H1 (cell line): ENCODE measurements around the gene RBM38. TPM values are rescaled to one million over a fixed set of nuclear protein-coding genes. Genes with fewer than 3 reads are reported as not detected.

ENCODE experiments used
- CTCF ChIA-PET: fragments of 300-600 bp; sonication (Branson Sonifier 250); formaldehyde crosslinking; loops from one replicate; lab custom pipeline; 2021; ENCODE audit not compliant: partially characterized antibody; lab: Charles Lee
- POLR2A ChIA-PET: fragments of 300-600 bp; sonication (Branson Sonifier 250); formaldehyde crosslinking; loops from one replicate; lab custom pipeline; 2021; ENCODE audit warnings: inconsistent platforms; ENCODE audit not compliant: partially characterized antibody; lab: Charles Lee
- DNase-seq, 2 experiments: peaks; one replicate each; pipeline versions ENCODE4 v3.0.0 to v3.0.0-alpha.2; 2010 to 2022; ENCODE audit warnings: low spot score in 2 of 2, low read depth in 1 of 2, mixed read lengths in 1 of 2
- FAIRE-seq: peaks from 2 replicates; lab custom pipeline; 2011; peaks lifted over from hg19 to GRCh38; lab: Jason Lieb, UNC
- H2AFZ ChIP-seq: 2 replicates; pipeline ENCODE4 v1.8.1; 2012; ENCODE audit warnings: low read length, inconsistent platforms
- H2AK5ac ChIP-seq: 2 replicates; pipeline ENCODE4 v1.6.1; 2013; ENCODE audit warnings: low read depth, low read length
- H2BK120ac ChIP-seq: replicated peaks from 2 replicates; pipeline ENCODE3; 2013; ENCODE audit warnings: low read depth, low read length, inconsistent platforms
- H2BK12ac ChIP-seq: 2 replicates; pipeline ENCODE4 v1.6.1; 2013; ENCODE audit warnings: low read depth, low read length
- H2BK15ac ChIP-seq: 2 replicates; pipeline ENCODE4 v1.6.1; 2013; ENCODE audit warnings: low read length
- H2BK20ac ChIP-seq: 2 replicates; pipeline ENCODE4 v1.6.1; 2013; ENCODE audit warnings: low read length
- H2BK5ac ChIP-seq: 2 replicates; pipeline ENCODE4 v1.6.1; 2013; ENCODE audit warnings: low read depth, low read length
- H3K14ac ChIP-seq: 2 replicates; pipeline ENCODE4 v1.6.1; 2013; ENCODE audit warnings: inconsistent platforms; ENCODE audit not compliant: insufficient read length
- H3K18ac ChIP-seq: 2 replicates; pipeline ENCODE4 v1.6.1; 2013; ENCODE audit warnings: low read length; ENCODE audit errors: extremely low read depth
- H3K23ac ChIP-seq: 2 replicates; pipeline ENCODE4 v1.6.1; 2013; ENCODE audit warnings: inconsistent platforms; ENCODE audit not compliant: insufficient read length
- H3K23me2 ChIP-seq: 2 replicates; pipeline ENCODE4 v1.6.1; 2013; ENCODE audit warnings: low read depth, low read length
- H3K27ac ChIP-seq: 2 replicates; pipeline ENCODE4 v1.6.1; 2011; ENCODE audit warnings: low read depth, low read length, inconsistent platforms
- H3K27me3 ChIP-seq, 4 experiments: replicated peaks in 1 of 4; 1 replicate in 1 of 4; 2 replicates in 3 of 4; pipeline versions ENCODE4 v1.6.1 to v1.8.1; 2011 to 2013; ENCODE audit warnings: low read length in 3 of 4, mild to moderate bottlenecking in 3 of 4, inconsistent platforms in 2 of 4, mixed read lengths in 2 of 4, moderate library complexity in 1 of 4; ENCODE audit not compliant: control insufficient read depth in 3 of 4, insufficient read depth in 3 of 4; ENCODE audit errors: extremely low read depth in 1 of 4
- H3K36me3 ChIP-seq, 4 experiments: 2 replicates each; pipeline versions ENCODE4 v1.6.1 to v1.8.1; 2011 to 2013; ENCODE audit warnings: mild to moderate bottlenecking in 4 of 4, low read length in 3 of 4, moderate library complexity in 2 of 4, control low read depth in 1 of 4, inconsistent platforms in 1 of 4; ENCODE audit not compliant: insufficient read depth in 4 of 4, control insufficient read depth in 2 of 4
- H3K4ac ChIP-seq: replicated peaks from 2 replicates; pipeline ENCODE3; 2013; ENCODE audit warnings: low read length, low read depth, mixed read lengths, inconsistent platforms; ENCODE audit not compliant: insufficient read length
- H3K4me1 ChIP-seq, 4 experiments: replicated peaks in 1 of 4; 1 replicate in 1 of 4; 2 replicates in 3 of 4; pipeline versions ENCODE4 v1.6.1 to v1.8.1; 2011 to 2013; ENCODE audit warnings: low read length in 3 of 4, inconsistent platforms in 2 of 4, mixed read lengths in 1 of 4; ENCODE audit not compliant: insufficient read depth in 4 of 4, control insufficient read depth in 3 of 4
- H3K4me2 ChIP-seq, 2 experiments: 2 replicates each; pipeline versions ENCODE4 v1.6.1 to v1.8.1; 2011 to 2013; ENCODE audit warnings: low read depth in 2 of 2, low read length in 2 of 2, control low read depth in 1 of 2, inconsistent platforms in 1 of 2, mild to moderate bottlenecking in 1 of 2; ENCODE audit not compliant: insufficient read depth in 1 of 2
- H3K4me3 ChIP-seq, 4 experiments: fragments of 200-600, 300-600 bp in 1 of 4; sonication (generic), shearing (Covaris generic), sonication (Bioruptor Twin) in 1 of 4; 2 replicates each; pipeline versions ENCODE4 v1.5.1 to v1.8.1; 2011 to 2016; ENCODE audit warnings: low read length in 4 of 4, low read depth in 3 of 4, control low read depth in 2 of 4, inconsistent platforms in 2 of 4, mild to moderate bottlenecking in 2 of 4, mixed read lengths in 1 of 4, moderate library complexity in 1 of 4; ENCODE audit not compliant: insufficient read depth in 2 of 4; ENCODE audit errors: extremely low read depth in 1 of 4
- H3K56ac ChIP-seq: replicated peaks from 2 replicates; pipeline ENCODE3; 2013; ENCODE audit warnings: low read depth, mild to moderate bottlenecking, mixed read lengths, low read length, inconsistent platforms; ENCODE audit not compliant: insufficient read length
- H3K79me1 ChIP-seq: 2 replicates; pipeline ENCODE4 v1.6.1; 2013; ENCODE audit warnings: low read depth, low read length, control low read depth
- H3K79me2 ChIP-seq, 2 experiments: 2 replicates each; pipeline versions ENCODE4 v1.6.1 to v1.8.1; 2012 to 2013; ENCODE audit warnings: low read length in 2 of 2, mild to moderate bottlenecking in 2 of 2, inconsistent platforms in 1 of 2; ENCODE audit not compliant: insufficient read depth in 2 of 2, control insufficient read depth in 1 of 2
- H3K9ac ChIP-seq, 4 experiments: replicated peaks in 1 of 4; 1 replicate in 1 of 4; 2 replicates in 3 of 4; pipeline versions ENCODE4 v1.6.1 to v1.8.1; 2011 to 2013; ENCODE audit warnings: low read depth in 3 of 4, low read length in 3 of 4, control low read depth in 2 of 4, mild to moderate bottlenecking in 2 of 4, moderate library complexity in 2 of 4, inconsistent platforms in 1 of 4; ENCODE audit errors: extremely low read depth in 1 of 4
- H3K9me3 ChIP-seq, 2 experiments: 2 replicates each; pipeline versions ENCODE4 v1.6.1 to v1.8.1; 2012 to 2013; ENCODE audit warnings: mild to moderate bottlenecking in 2 of 2, moderate library complexity in 2 of 2, control low read depth in 1 of 2, inconsistent platforms in 1 of 2, low read depth in 1 of 2, low read length in 1 of 2, mixed read lengths in 1 of 2; ENCODE audit not compliant: insufficient read depth in 2 of 2
- H4K20me1 ChIP-seq, 2 experiments: replicated peaks in 1 of 2; 2 replicates each; pipeline versions ENCODE3 to v1.8.1; 2011 to 2013; ENCODE audit warnings: inconsistent platforms in 2 of 2, low read length in 2 of 2, mild to moderate bottlenecking in 1 of 2; ENCODE audit not compliant: insufficient read depth in 2 of 2, control insufficient read depth in 1 of 2
- H4K5ac ChIP-seq: 2 replicates; pipeline ENCODE4 v1.6.1; 2013; ENCODE audit warnings: low read length, low read depth, mixed read lengths, inconsistent platforms; ENCODE audit not compliant: insufficient read length
- H4K8ac ChIP-seq: 2 replicates; pipeline ENCODE4 v1.8.0; 2013; ENCODE audit warnings: mild to moderate bottlenecking, moderate library complexity, low read length, inconsistent platforms; ENCODE audit not compliant: insufficient read depth; ENCODE audit errors: extremely low read depth
- H4K91ac ChIP-seq: replicated peaks from 2 replicates; pipeline ENCODE3; 2013; ENCODE audit warnings: low read length, mixed read lengths, inconsistent platforms; ENCODE audit not compliant: insufficient read length
- BRCA1 ChIP-seq: IDR thresholded peaks from 2 replicates; pipeline ENCODE4 v1.6.1; 2012; ENCODE audit warnings: low read depth, low read length, improper control_type of control experiment
- CHD1 ChIP-seq: IDR thresholded peaks from 2 replicates; pipeline ENCODE4 v1.6.1; 2012; ENCODE audit warnings: low read depth, low read length, improper control_type of control experiment
- CTBP2 ChIP-seq: IDR thresholded peaks from 2 replicates; pipeline ENCODE4 v1.7.0; 2011; ENCODE audit warnings: borderline replicate concordance, mild to moderate bottlenecking, moderate library complexity, mixed read lengths, low read length; ENCODE audit not compliant: insufficient read depth, insufficient read length
- EZH2 ChIP-seq: fragments of 200-600 bp; sonication (generic); IDR thresholded peaks from 2 replicates; pipeline ENCODE4 v1.7.1; 2012; ENCODE audit warnings: low read depth, mild to moderate bottlenecking, moderate library complexity, low read length, inconsistent platforms; ENCODE audit not compliant: severe bottlenecking
- NANOG ChIP-seq: IDR thresholded peaks from 2 replicates; pipeline ENCODE4 v1.6.1; 2011; ENCODE audit warnings: low read length, low read depth, mild to moderate bottlenecking, inconsistent platforms; ENCODE audit not compliant: insufficient read depth, poor library complexity, severe bottlenecking
- NRF1 ChIP-seq: IDR thresholded peaks from 2 replicates; pipeline ENCODE4 v1.6.1; 2011; ENCODE audit warnings: mild to moderate bottlenecking, low read depth, low read length, improper control_type of control experiment
- POLR2A ChIP-seq, 2 experiments: IDR thresholded peaks; 1 replicate in 1 of 2; 2 replicates in 1 of 2; pipeline ENCODE4 v1.6.1; 2011; ENCODE audit warnings: low read depth in 2 of 2, low read length in 2 of 2, mild to moderate bottlenecking in 2 of 2; ENCODE audit errors: control extremely low read depth in 1 of 2
- SP1 ChIP-seq: IDR thresholded peaks from 2 replicates; pipeline ENCODE4 v1.6.1; 2011; ENCODE audit warnings: low read depth, low read length
- SUZ12 ChIP-seq: fragments of 200-600 bp; sonication (generic); IDR thresholded peaks from 2 replicates; pipeline ENCODE4 v1.6.1; 2012; ENCODE audit warnings: mild to moderate bottlenecking, inconsistent platforms, low read length, moderate library complexity, mixed read lengths
- TAF1 ChIP-seq: IDR thresholded peaks from 2 replicates; pipeline ENCODE4 v1.6.1; 2011; ENCODE audit warnings: mild to moderate bottlenecking, low read depth, low read length
- TBP ChIP-seq: IDR thresholded peaks from 2 replicates; pipeline ENCODE4 v1.6.1; 2011; ENCODE audit warnings: low read depth, low read length, improper control_type of control experiment
- WGBS, 2 experiments: shearing (Covaris generic) in 1 of 2; methylation state at CpG; one replicate each; pipeline versions ENCODE4 v1.1.6 to v1.1.7; 2013 to 2015; ENCODE audit warnings: low lambda C conversion rate in 2 of 2, mixed read lengths in 2 of 2, inconsistent platforms in 1 of 2, low coverage in 1 of 2, missing lambda C conversion rate in 1 of 2; ENCODE audit not compliant: insufficient replicate concordance in 2 of 2, insufficient coverage in 1 of 2, insufficient read length in 1 of 2; ENCODE audit errors: extremely low coverage in 1 of 2, missing lambda C conversion rate in 1 of 2; 5-methylcytosine and 5-hydroxymethylcytosine counted together
- polyA plus RNA-seq, 7 experiments: library from polyadenylated mRNA; depleted of rRNA in 3 of 7; stranded (reverse) in 5 of 7; unstranded in 2 of 7; fragments of >200 nt in 5 of 7; fragments of 200-250 nt in 2 of 7; gene quantifications; 1 replicate in 5 of 7; 2 replicates in 1 of 7; 4 replicates in 1 of 7; pipeline versions ENCODE4 v1.2.1 to v1.2.3, GENCODE V29; 2011 to 2013; ENCODE audit warnings: missing spikeins in 2 of 7, mixed read lengths in 2 of 7
- total RNA-seq: library from RNA; stranded (reverse); fragmentation: NEBNext Ultra II Directional; extraction: Animal tissue kit (Norgen Biotek cat#: 25700); gene quantifications from 2 replicates; pipeline ENCODE4 v1.2.1, GENCODE V29; 2021
- TF ChIP-seq, protein P1 (sequence below): IDR thresholded peaks from 2 replicates; pipeline ENCODE4 v1.6.1; 2011; ENCODE audit warnings: low read length, improper control_type of control experiment

The RBM38 gene
- total and polyA plus RNA-seq, 2 of the 8 experiments (the other 6 are each of a cell fraction or from before 2014, with no cell fraction given), result 57.7 to 109 TPM

- Histone ChIP-seq H3K9ac (no peak overlapping the region), H3K79me2 (peaks cover 0 to 4% of the 10 kb centered on the region in 2 experiments; a peak in 1 of 4 replicates), H4K91ac (no peak overlapping the region), H4K8ac (no peak overlapping the region), H3K27ac (no peak overlapping the region), H3K4me2 (no peak overlapping the region), H2AFZ (no peak overlapping the region), H4K20me1 (peaks cover 11 to 32% of the 10 kb centered on the region in 2 experiments), H3K14ac (no peak overlapping the region), H3K23me2 (no peaks in the 10 kb centered on the region), H3K4ac (no peak overlapping the region), H3K9me3 (no peaks in the 10 kb centered on the region), H2AK5ac (no peak overlapping the region), H4K5ac (no peak overlapping the region), H3K27me3 (no peaks in the 10 kb centered on the region), H3K18ac (no peak overlapping the region), H2BK12ac (no peak overlapping the region), H2BK15ac (no peak overlapping the region), H3K4me1 (no peaks in the 10 kb centered on the region), H2BK120ac (no peak overlapping the region), H3K36me3 (peaks cover 2 to 40% (median 18%) of the 10 kb centered on the region in 4 experiments; a peak in 6 of 8 replicates), H3K56ac (no peak overlapping the region), H3K23ac (no peak overlapping the region), H3K4me3 (no peak overlapping the region), H2BK20ac (no peak overlapping the region), H3K79me1 (no peaks in the 10 kb centered on the region; the same call in 1 of the 2 replicates), H2BK5ac (no peak overlapping the region)
- ChIA-PET POLR2A (interaction anchor here (0.9 to 2.0 kb wide), 2 partner anchors 10 to 53 kb away, joined by 3 to 8 read pairs; no protein-coding TSS in a partner anchor), CTCF (interaction anchor here (0.8 to 4.2 kb wide), 7 partner anchors 10 to 87 kb away, joined by 3 to 18 read pairs (median 4); no protein-coding TSS in a partner anchor)
- WGBS, 2 experiments, result 90% methylated on average over 21 of the region's 29 CpGs; no CpG with 5 or more reads in 1 of the 2 experiments
- no peak for FAIRE-seq
- DNase-seq, result no peak
- TF ChIP-seq TBP (no peak), SP1 (no peak), CTBP2 (no peak), NANOG (no peak), SUZ12 (no peak), POLR2A (IDR thresholded peaks at IDR 0.05; ENCODE audit: control extremely low read depth in 1 of 2, low read depth in 2 of 2, low read length in 2 of 2) (no peak), NRF1 (no peak), EZH2 (no peak), CHD1 (no peak), TAF1 (no peak), BRCA1 (no peak)
- TF ChIP-seq, protein P1, sequence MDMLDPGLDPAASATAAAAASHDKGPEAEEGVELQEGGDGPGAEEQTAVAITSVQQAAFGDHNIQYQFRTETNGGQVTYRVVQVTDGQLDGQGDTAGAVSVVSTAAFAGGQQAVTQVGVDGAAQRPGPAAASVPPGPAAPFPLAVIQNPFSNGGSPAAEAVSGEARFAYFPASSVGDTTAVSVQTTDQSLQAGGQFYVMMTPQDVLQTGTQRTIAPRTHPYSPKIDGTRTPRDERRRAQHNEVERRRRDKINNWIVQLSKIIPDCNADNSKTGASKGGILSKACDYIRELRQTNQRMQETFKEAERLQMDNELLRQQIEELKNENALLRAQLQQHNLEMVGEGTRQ, result no peak
Measured at GRCh38 chr20:57408536-57409233, 17.5 kb downstream of the RBM38 start.
